ENCODE results near the gene GPR158. TPM values are rescaled to one million over a fixed set of nuclear protein-coding genes. Genes with fewer than 3 reads are reported as not detected.

GPR158 gene
- total RNA-seq, 1 experiment from 2014 or later: 0.24 TPM

- no peak for DNase-seq
- no peaks in the 10 kb centered on the region for H3K23me2 ChIP-seq (ENCODE audit: insufficient read length, low read depth, low read length, poor library complexity, severe bottlenecking)
- H3K27ac ChIP-seq (ENCODE audit: insufficient read length, low read depth, low read length): no peak overlapping the region
- H3K36me3 Mint-ChIP-seq (ENCODE audit: insufficient read depth in 1 of 3, low read depth in 3 of 3): no peaks in the 10 kb centered on the region; a peak in 1 of 7 replicates
- no peaks in the 10 kb centered on the region for H3K4me1 ChIP-seq (ENCODE audit: insufficient read depth, low read length)
- no peak overlapping the region for H2BK20ac ChIP-seq (ENCODE audit: low read depth, low read length, poor library complexity, severe bottlenecking)
- no peak overlapping the region for H4K8ac ChIP-seq (replicated peaks; ENCODE audit: insufficient read length, low read depth, low read length)
- no peaks in the 10 kb centered on the region for H4K20me1 ChIP-seq (ENCODE audit: control insufficient read depth, insufficient read depth, insufficient read length)
- no peaks in the 10 kb centered on the region for H3K79me1 ChIP-seq (ENCODE audit: insufficient read depth, low read depth, low read length, poor library complexity, severe bottlenecking)
- H2BK120ac ChIP-seq (ENCODE audit: low read depth, low read length, poor library complexity, severe bottlenecking): no peak overlapping the region
- H3T11ph ChIP-seq (ENCODE audit: low read length): no peak overlapping the region
- H3K4me3 Mint-ChIP-seq: no peak overlapping the region
- H2BK12ac ChIP-seq (ENCODE audit: insufficient read length, low read depth, low read length): no peak overlapping the region
- no CpG with 5 or more reads among the region's 2 CpGs for WGBS (ENCODE audit: extremely low coverage, insufficient read length, low lambda C conversion rate)
- no peak overlapping the region for H2BK15ac ChIP-seq (ENCODE audit: low read depth, low read length)
- H3K9me3 Mint-ChIP-seq: peaks cover 0 to 2% of the 10 kb centered on the region in 2 experiments; a peak in 2 of 5 replicates
- no peak overlapping the region for H3K23ac ChIP-seq (ENCODE audit: insufficient read length, low read depth, low read length)
- H3K27ac Mint-ChIP-seq: no peak overlapping the region
- no peaks in the 10 kb centered on the region for H3K27me3 Mint-ChIP-seq (ENCODE audit: low read depth)
- no peak overlapping the region for H4K5ac ChIP-seq (ENCODE audit: insufficient read length, low read depth, low read length)
- no peak overlapping the region for H4K91ac ChIP-seq (ENCODE audit: insufficient read length, low read depth, low read length)
- H3K4ac ChIP-seq (ENCODE audit: low read depth, low read length): no peak overlapping the region
- no peak overlapping the region for H3K9ac ChIP-seq (ENCODE audit: extremely low read depth, insufficient read length, low read length)
- H3K79me2 ChIP-seq (ENCODE audit: insufficient read depth, low read length): no peaks in the 10 kb centered on the region
- no peak overlapping the region for H3K56ac ChIP-seq (ENCODE audit: insufficient read length, low read depth, low read length)
- no peak for TF ChIP-seq CTCF (conservative IDR thresholded peaks at IDR 0.05)
- H3K18ac ChIP-seq (ENCODE audit: insufficient read length, low read depth, low read length): no peak overlapping the region
- H3K4me2 ChIP-seq (ENCODE audit: insufficient read depth, insufficient read length, low read length): no peak overlapping the region
- H2AFZ ChIP-seq (ENCODE audit: low read length): no peak overlapping the region
- H3K4me1 Mint-ChIP-seq: no peaks in the 10 kb centered on the region
- H3K14ac ChIP-seq (ENCODE audit: insufficient read depth, low read length): no peak overlapping the region
- H2BK5ac ChIP-seq (ENCODE audit: insufficient read length, low read length): no peak overlapping the region
- H3K27me3 ChIP-seq (ENCODE audit: insufficient read depth, low read length): no peaks in the 10 kb centered on the region
- H2AK5ac ChIP-seq (ENCODE audit: insufficient read length, low read length): no peak overlapping the region
- H3K9me3 ChIP-seq (ENCODE audit: control insufficient read depth, low read depth, low read length): no peaks in the 10 kb centered on the region
Measured at GRCh38 chr10:25614652-25615051, 439.9 kb downstream of the GPR158 start.
